Measurements from ENCODE around the gene SHISA5. TPM values are rescaled to one million over a fixed set of nuclear protein-coding genes. Genes with fewer than 3 reads are reported as not detected.

The SHISA5 gene
- total RNA-seq, 1 experiment from 2014 or later: 174 TPM

- H3K18ac ChIP-seq (ENCODE audit: insufficient read length, low read depth, low read length): no peak overlapping the region
- no peak overlapping the region for H3K4me2 ChIP-seq (ENCODE audit: insufficient read depth, insufficient read length, low read length)
- H2BK5ac ChIP-seq (ENCODE audit: insufficient read length, low read length): no peak overlapping the region
- TF ChIP-seq CTCF (conservative IDR thresholded peaks at IDR 0.05): no peak
- H3K23ac ChIP-seq (ENCODE audit: insufficient read length, low read depth, low read length): no peak overlapping the region
- H3K4me3 Mint-ChIP-seq: no peak overlapping the region
- H3T11ph ChIP-seq (ENCODE audit: low read length): no peak overlapping the region
- H3K27ac Mint-ChIP-seq: no peak overlapping the region
- DNase-seq: no peak
- H2BK120ac ChIP-seq (ENCODE audit: low read depth, low read length, poor library complexity, severe bottlenecking): no peak overlapping the region
- H2AFZ ChIP-seq (ENCODE audit: low read length): no peak overlapping the region
- H3K9ac ChIP-seq (ENCODE audit: extremely low read depth, insufficient read length, low read length): no peak overlapping the region
- no peak overlapping the region for H2BK20ac ChIP-seq (ENCODE audit: low read depth, low read length, poor library complexity, severe bottlenecking)
- H3K27me3 Mint-ChIP-seq (ENCODE audit: low read depth): no peaks in the 10 kb centered on the region
- no peak overlapping the region for H4K5ac ChIP-seq (ENCODE audit: insufficient read length, low read depth, low read length)
- no peak overlapping the region for H3K27ac ChIP-seq (ENCODE audit: insufficient read length, low read depth, low read length)
- H3K79me1 ChIP-seq (ENCODE audit: insufficient read depth, low read depth, low read length, poor library complexity, severe bottlenecking): no peaks in the 10 kb centered on the region
- H3K56ac ChIP-seq (ENCODE audit: insufficient read length, low read depth, low read length): no peak overlapping the region
- H4K91ac ChIP-seq (ENCODE audit: insufficient read length, low read depth, low read length): no peak overlapping the region
- no peaks in the 10 kb centered on the region for H4K20me1 ChIP-seq (ENCODE audit: control insufficient read depth, insufficient read depth, insufficient read length)
- no peak overlapping the region for H2BK15ac ChIP-seq (ENCODE audit: low read depth, low read length)
- no peaks in the 10 kb centered on the region for H3K9me3 Mint-ChIP-seq
- no peaks in the 10 kb centered on the region for H3K4me1 ChIP-seq (ENCODE audit: insufficient read depth, low read length)
- H3K27me3 ChIP-seq (ENCODE audit: insufficient read depth, low read length): no peaks in the 10 kb centered on the region
- H4K8ac ChIP-seq (replicated peaks; ENCODE audit: insufficient read length, low read depth, low read length): no peak overlapping the region
- no peaks in the 10 kb centered on the region for H3K79me2 ChIP-seq (ENCODE audit: insufficient read depth, low read length)
- no peak overlapping the region for H3K14ac ChIP-seq (ENCODE audit: insufficient read depth, low read length)
- H2AK5ac ChIP-seq (ENCODE audit: insufficient read length, low read length): no peak overlapping the region
- WGBS (ENCODE audit: extremely low coverage, insufficient read length, low lambda C conversion rate): no CpG with 5 or more reads among the region's 5 CpGs
- H3K9me3 ChIP-seq (ENCODE audit: control insufficient read depth, low read depth, low read length): no peaks in the 10 kb centered on the region
- no peaks in the 10 kb centered on the region for H3K4me1 Mint-ChIP-seq
- H3K4ac ChIP-seq (ENCODE audit: low read depth, low read length): no peak overlapping the region
- peaks cover 17 to 69% (median 51%) of the 10 kb centered on the region in 3 experiments for H3K36me3 Mint-ChIP-seq (ENCODE audit: insufficient read depth in 1 of 3, low read depth in 3 of 3)
- no peak overlapping the region for H2BK12ac ChIP-seq (ENCODE audit: insufficient read length, low read depth, low read length)
- H3K23me2 ChIP-seq (ENCODE audit: insufficient read length, low read depth, low read length, poor library complexity, severe bottlenecking): no peaks in the 10 kb centered on the region
Measured at GRCh38 chr3:48544141-48544540, 40.2 kb upstream of the SHISA5 start.

All from H9 (cell line).